Coronary artery (tissue), 2 donors: Measurements from ENCODE around the gene CPLX3.

Source experiments
- DNase-seq: peaks from one replicate; pipeline ENCODE4 v3.0.0-alpha.2; 2017; ENCODE audit warnings: low spot score
- H3K27ac ChIP-seq, 2 donors: fragments of 200-600 bp; sonication (generic); one replicate each; pipeline ENCODE4 v1.5.1; 2016 to 2019
- H3K4me3 ChIP-seq: fragments of 200-600 bp; sonication (generic); 2 replicates; pipeline ENCODE4 v1.5.1; 2016; ENCODE audit warnings: mild to moderate bottlenecking, moderate library complexity
- TF ChIP-seq, protein P1 (sequence below): fragments of 200-600 bp; sonication (generic); IDR thresholded peaks from one replicate; pipeline ENCODE4 v1.5.1; 2019; ENCODE audit warnings: antibody characterized with exemption

Gene CPLX3

DNA sequence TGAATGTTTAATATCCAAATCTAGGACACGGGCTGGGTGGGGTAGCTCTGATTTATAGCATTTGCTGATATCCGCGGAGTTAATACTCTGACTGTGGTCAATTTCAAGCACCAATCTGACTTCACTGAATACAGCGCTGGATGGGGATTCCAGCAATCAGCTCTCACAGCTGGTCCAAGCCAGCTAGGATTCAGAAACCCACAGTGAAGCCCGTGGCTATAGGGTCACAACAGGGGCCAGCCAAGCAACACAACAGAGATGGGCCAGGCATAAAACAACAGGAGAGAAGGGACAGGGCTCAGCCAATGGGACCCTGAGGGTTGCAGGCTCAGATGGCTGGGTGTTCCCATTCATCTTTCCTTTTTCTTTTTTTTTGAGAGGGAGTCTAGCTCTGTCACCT is 19.1 kb upstream of the CPLX3 start:
- no peak for DNase-seq
- TF ChIP-seq, protein P1, sequence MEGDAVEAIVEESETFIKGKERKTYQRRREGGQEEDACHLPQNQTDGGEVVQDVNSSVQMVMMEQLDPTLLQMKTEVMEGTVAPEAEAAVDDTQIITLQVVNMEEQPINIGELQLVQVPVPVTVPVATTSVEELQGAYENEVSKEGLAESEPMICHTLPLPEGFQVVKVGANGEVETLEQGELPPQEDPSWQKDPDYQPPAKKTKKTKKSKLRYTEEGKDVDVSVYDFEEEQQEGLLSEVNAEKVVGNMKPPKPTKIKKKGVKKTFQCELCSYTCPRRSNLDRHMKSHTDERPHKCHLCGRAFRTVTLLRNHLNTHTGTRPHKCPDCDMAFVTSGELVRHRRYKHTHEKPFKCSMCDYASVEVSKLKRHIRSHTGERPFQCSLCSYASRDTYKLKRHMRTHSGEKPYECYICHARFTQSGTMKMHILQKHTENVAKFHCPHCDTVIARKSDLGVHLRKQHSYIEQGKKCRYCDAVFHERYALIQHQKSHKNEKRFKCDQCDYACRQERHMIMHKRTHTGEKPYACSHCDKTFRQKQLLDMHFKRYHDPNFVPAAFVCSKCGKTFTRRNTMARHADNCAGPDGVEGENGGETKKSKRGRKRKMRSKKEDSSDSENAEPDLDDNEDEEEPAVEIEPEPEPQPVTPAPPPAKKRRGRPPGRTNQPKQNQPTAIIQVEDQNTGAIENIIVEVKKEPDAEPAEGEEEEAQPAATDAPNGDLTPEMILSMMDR: no peak
- Histone ChIP-seq H3K4me3 (no peak overlapping the region), H3K27ac (no peak overlapping the region)

DNA sequence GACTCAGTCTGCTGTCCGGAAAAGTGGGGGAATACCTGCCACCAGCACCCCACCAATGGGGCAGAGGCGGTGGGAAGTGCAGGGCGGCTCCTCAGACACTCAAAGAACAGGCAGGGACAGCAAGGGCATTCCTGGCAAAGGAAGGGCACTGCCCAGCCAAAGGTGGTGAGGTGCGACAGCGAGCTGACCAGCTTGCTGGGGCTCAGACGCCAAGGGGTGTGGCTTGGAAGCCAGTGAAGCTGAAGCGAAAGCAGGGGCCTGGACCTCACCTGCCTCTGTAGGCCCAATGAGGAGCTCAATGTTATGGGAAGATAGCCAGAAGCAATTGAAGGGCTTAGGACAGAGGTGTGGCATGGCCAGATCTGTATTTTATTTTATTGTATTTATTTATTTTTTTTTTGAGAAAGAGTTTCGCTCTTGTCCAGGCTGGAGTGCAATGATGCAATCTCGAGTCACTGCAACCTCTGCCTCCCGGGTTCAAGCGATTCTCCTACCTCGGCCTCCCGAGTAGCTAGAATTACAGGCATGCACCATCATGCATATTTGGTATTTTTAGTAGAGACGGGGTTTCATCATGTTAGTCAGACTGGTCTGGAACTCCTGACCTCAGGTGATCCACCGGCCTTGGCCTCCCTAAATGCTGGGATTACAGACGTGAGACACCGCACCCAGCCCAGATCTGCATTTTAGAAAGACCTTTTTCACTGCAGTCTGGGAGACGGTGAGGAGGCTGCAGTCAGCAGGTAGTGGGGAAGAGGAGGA is 18.2 kb upstream of the CPLX3 start:
- no peak overlapping the region for H3K4me3 ChIP-seq
- no peak for DNase-seq
- H3K27ac ChIP-seq: no peak overlapping the region
- TF ChIP-seq, protein P1: no peak

- TF ChIP-seq, protein P1: no peak
- Histone ChIP-seq H3K4me3 (no peak overlapping the region), H3K27ac (no peak overlapping the region)
- DNase-seq: no peak
Measured at GRCh38 chr15:74808840-74809229, 17.6 kb upstream of the CPLX3 start.

DNA sequence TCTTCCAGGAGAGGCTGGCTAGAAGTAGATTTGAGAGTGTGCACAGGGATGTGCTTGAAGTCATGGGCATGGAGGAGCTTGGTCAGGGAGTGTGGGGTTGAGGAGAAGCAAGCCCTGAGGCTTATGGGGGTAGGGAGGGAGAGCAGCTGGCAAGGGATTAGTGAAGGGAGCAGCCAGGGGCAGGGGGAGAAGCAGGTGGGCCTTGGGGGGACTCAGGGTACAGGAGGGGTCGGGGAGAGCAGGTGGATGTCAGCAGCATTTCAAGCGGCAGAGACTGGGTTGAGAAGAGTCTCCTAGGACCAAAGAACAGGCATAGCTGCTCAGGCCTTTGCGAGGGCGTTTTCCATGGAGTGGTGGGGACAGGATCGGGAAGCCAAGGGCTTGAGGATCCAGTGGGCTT is 17.2 kb upstream of the CPLX3 start:
- TF ChIP-seq, protein P1: no peak
- H3K27ac ChIP-seq: no peak overlapping the region

DNA sequence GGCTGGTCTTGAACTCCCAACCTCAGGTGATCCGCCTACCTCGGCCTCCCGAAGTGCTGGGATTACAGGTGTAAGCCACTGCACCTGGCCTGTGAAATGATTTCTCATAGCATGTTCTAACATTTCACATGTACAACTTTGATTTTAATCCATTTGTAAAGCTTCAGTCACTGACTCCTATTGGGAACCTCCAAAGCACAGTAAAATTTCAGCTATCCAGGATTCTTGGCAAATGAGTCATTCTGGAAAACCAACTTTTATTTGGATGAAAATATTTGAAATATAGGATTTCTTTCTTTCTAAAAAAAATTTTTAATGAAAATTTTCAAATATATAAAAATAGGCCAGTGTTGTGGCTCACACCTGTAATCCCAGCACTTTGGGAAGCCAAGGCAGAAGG is 16.5 kb upstream of the CPLX3 start:
- no peak overlapping the region for H3K4me3 ChIP-seq

More for the DNA sequence above, 17.2 kb upstream of the CPLX3 start:
- DNase-seq: no peak
- H3K4me3 ChIP-seq: no peak overlapping the region

GRCh38 chr15:74812533-74812932 is 13.9 kb upstream of the CPLX3 start, which contains the start of gene LMAN1L:
TSS of gene LMAN1L (plus strand) at chr15:74812835. CDS start at chr15:74812855, 20 bp downstream.
- Histone ChIP-seq H3K4me3 (no peak within 1 kb of the TSS), H3K27ac (no peak within 1 kb of the TSS)
- TF ChIP-seq, protein P1: no peak
- DNase-seq: no peak

More for the DNA sequence above, 16.5 kb upstream of the CPLX3 start:
- no peak for DNase-seq
- H3K27ac ChIP-seq: no peak overlapping the region
- TF ChIP-seq, protein P1: no peak
